Pancreas (tissue), 10 donors: ENCODE data around the gene DMRT2. TPM values are rescaled to one million over a fixed set of nuclear protein-coding genes. Genes with fewer than 3 reads are reported as not detected.
A peak's percentile ranks its signal among the peaks of the same experiment; 100 is the strongest.

Source experiments
- ATAC-seq, 4 donors: fragments of 200-7000 bp; cut with Tn5 transposase; one replicate each; pipeline versions ENCODE4 v1.8.0 to v1.9.1; 2020; ENCODE audit warnings: mild to moderate bottlenecking in 4 of 4, moderate library complexity in 4 of 4
- DNase-seq, 6 donors: peaks; one replicate each; pipeline ENCODE4 v3.0.0-alpha.2; 2020
- FAIRE-seq: peaks from 2 replicates; lab custom pipeline; 2012; peaks lifted over from hg19 to GRCh38; lab: Jason Lieb, UNC
- H3K27ac ChIP-seq, 4 donors: fragments of 200-600 bp; sonication (generic); 1 replicate in 3 of 4; 2 replicates in 1 of 4; pipeline versions ENCODE4 v1.5.0 to v1.8.0; 2020
- H3K27me3 ChIP-seq, 4 donors: fragments of 200-600 bp; one replicate each; pipeline ENCODE4 v1.8.0; 2021
- H3K36me3 ChIP-seq, 3 donors: fragments of 200-600 bp; sonication (generic) in 1 of 3; one replicate each; pipeline versions ENCODE4 v1.5.0 to v1.8.0; 2020 to 2021
- H3K4me1 ChIP-seq, 3 donors: fragments of 200-600 bp; one replicate each; pipeline ENCODE4 v1.8.0; 2021
- H3K4me3 ChIP-seq, 4 donors: fragments of 200-600 bp; sonication (generic) in 2 of 4; one replicate each; pipeline versions ENCODE4 v1.5.0 to v1.8.0; 2020 to 2021
- H3K9me3 ChIP-seq, 4 donors: fragments of 200-600 bp; one replicate each; pipeline ENCODE4 v1.8.0; 2021
- CTCF ChIP-seq, 4 donors: fragments of 200-600 bp; sonication (generic) in 3 of 4; IDR thresholded peaks; one replicate each; pipeline versions ENCODE4 v1.5.0 to v1.8.0; 2021; ENCODE audit warnings: antibody characterized with exemption in 4 of 4
- WGBS, 2 donors: extraction: QIAGEN DNeasy Blood & Tissue Kit; methylation state at CpG; one replicate each; pipeline ENCODE4 v1.1.7; 2013; 5-methylcytosine and 5-hydroxymethylcytosine counted together
- intact Hi-C, 3 donors: fragments of 100-400 bp; cut with DNase I; formaldehyde crosslinking; loops; one replicate each; pipeline versions ENCODE4 v1.11.1 to v1.14.2; 2022
- polyA plus RNA-seq, 2 donors: library from polyadenylated mRNA; stranded (reverse); fragments of 200-250 nt; gene quantifications; one replicate each; pipeline ENCODE4 v1.2.3, GENCODE V29; 2013
- total RNA-seq, 6 donors: library from RNA; stranded (reverse); fragmentation: NEBNext Ultra II Directional in 4 of 6; extraction: Animal tissue kit (Norgen Biotek cat#: 25700) in 4 of 6; gene quantifications; one replicate each; pipeline versions ENCODE4 v1.2.1 to v1.2.4, GENCODE V29; 2021 to 2023
- donor health status: healthy with polysubstance abuse.
- donor health status: DM: no; HTN: no; CAD: no; lungs with moderate emphysema.
- donor health status: DM: no; HTN: no; CAD: no.
- donor health status: control.
- donor health status: control.
- donor health status: Bipolar disorder and iron deficiency.
- donor health status: DM: yes; HTN: yes; CAD: no.
- donor health status: DM: no; HTN: no; CAD: no.
- donor health status: DM: no; HTN: no; CAD: no.
- donor health status: DM: yes; HTN: yes; CAD: no.

The DMRT2 gene
- total and polyA plus RNA-seq, 8 donors = 0.07 to 0.14 TPM; not detected in 6

GRCh38 chr9:1028501-1029190 lies 21.5 kb upstream of the DMRT2 start:
- no peak overlapping the region for H3K27ac ChIP-seq
- H3K36me3 ChIP-seq = no peaks in the 10 kb centered on the region
- H3K27me3 ChIP-seq = peaks cover 0 to 10% (median 2%) of the 10 kb centered on the region in 4 donors
- H3K4me3 ChIP-seq = no peak overlapping the region
- ATAC-seq = peak in 1 of 4 donors; percentile 31
- no peaks in the 10 kb centered on the region for H3K9me3 ChIP-seq
- WGBS, 2 donors = 48 to 61% methylated on average over 8 of the region's 8 CpGs
- intact Hi-C loops = no loop called here
- DNase-seq = no peak
- FAIRE-seq = no peak
- no peak for TF ChIP-seq CTCF (IDR thresholded peaks at IDR 0.05)
- no peaks in the 10 kb centered on the region for H3K4me1 ChIP-seq

- WGBS, 2 donors = 27 to 32% methylated on average over 14 of the region's 14 CpGs
- peaks cover 0 to 17% (median 3%) of the 10 kb centered on the region in 4 donors for H3K27me3 ChIP-seq
- TF ChIP-seq CTCF (IDR thresholded peaks at IDR 0.05) = no peak
- no peaks in the 10 kb centered on the region for H3K36me3 ChIP-seq
- no peak overlapping the region for H3K27ac ChIP-seq
- no peaks in the 10 kb centered on the region for H3K9me3 ChIP-seq
- no peak overlapping the region for H3K4me3 ChIP-seq
- intact Hi-C loops = no loop called here
- no peak for FAIRE-seq
- no peak for DNase-seq
- no peak for ATAC-seq
- H3K4me1 ChIP-seq = no peaks in the 10 kb centered on the region
Measured at GRCh38 chr9:1031951-1032601, 18.1 kb upstream of the DMRT2 start.

GRCh38 chr9:1034271-1034670 lies 15.9 kb upstream of the DMRT2 start:
- 11% methylated on average over 3 of the region's 3 CpGs for WGBS, 2 donors
- FAIRE-seq (no peak), ATAC-seq (no peak), DNase-seq (no peak)
- H3K27ac ChIP-seq = no peak overlapping the region
- intact Hi-C loops = no loop called here
- no peak for TF ChIP-seq CTCF (IDR thresholded peaks at IDR 0.05)
- no peaks in the 10 kb centered on the region for H3K9me3 ChIP-seq
- peaks cover 0 to 37% (median 7%) of the 10 kb centered on the region in 4 donors for H3K27me3 ChIP-seq
- no peaks in the 10 kb centered on the region for H3K4me1 ChIP-seq
- H3K4me3 ChIP-seq = no peak overlapping the region
- no peaks in the 10 kb centered on the region for H3K36me3 ChIP-seq

DNA sequence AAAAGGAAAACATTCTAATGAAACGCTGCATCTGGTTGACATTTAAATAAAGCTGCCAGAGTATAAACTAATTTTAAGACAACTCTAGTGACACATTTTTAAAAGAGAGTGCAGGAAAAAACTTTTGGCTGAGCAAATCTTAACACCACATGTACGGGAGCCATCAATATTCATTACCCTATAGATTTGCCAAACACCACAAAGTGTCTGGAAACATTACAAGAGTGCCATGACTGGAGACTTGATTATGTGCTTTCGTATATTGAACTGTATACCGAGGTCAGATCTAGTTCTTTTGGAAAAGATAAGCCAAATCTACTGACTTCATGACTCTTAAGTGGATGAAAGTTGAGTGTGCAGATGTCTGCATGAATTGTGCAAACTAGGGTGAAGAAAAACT lies 10.6 kb upstream of the DMRT2 start:
- DNase-seq (no peak), FAIRE-seq (no peak), ATAC-seq (no peak)
- 36 to 43% methylated on average over 4 of the region's 4 CpGs for WGBS, 2 donors
- no peaks in the 10 kb centered on the region for H3K36me3 ChIP-seq
- H3K4me1 ChIP-seq = no peaks in the 10 kb centered on the region
- H3K27ac ChIP-seq = no peak overlapping the region
- intact Hi-C loops = no loop called here
- H3K4me3 ChIP-seq = no peak overlapping the region
- peaks cover 0 to 76% (median 12%) of the 10 kb centered on the region in 4 donors for H3K27me3 ChIP-seq
- H3K9me3 ChIP-seq = no peaks in the 10 kb centered on the region
- TF ChIP-seq CTCF (IDR thresholded peaks at IDR 0.05) = no peak

- peak in 2 of 4 donors; percentile 53 to 77 for ATAC-seq
- DNase-seq = peak in 1 of 6 donors; percentile 65
- H3K4me3 ChIP-seq = peak overlapping the region in 1 of 4 donors; percentile 31
- no peak for TF ChIP-seq CTCF (IDR thresholded peaks at IDR 0.05)
- no peaks in the 10 kb centered on the region for H3K36me3 ChIP-seq
- H3K9me3 ChIP-seq = no peaks in the 10 kb centered on the region
- intact Hi-C loops = no loop called here
- no peak for FAIRE-seq
- peaks cover 7 to 95% (median 22%) of the 10 kb centered on the region in 4 donors for H3K27me3 ChIP-seq
- no peak overlapping the region for H3K27ac ChIP-seq
- peaks cover 0 to 3% (median 0%) of the 10 kb centered on the region in 3 donors for H3K4me1 ChIP-seq
- 4 to 6% methylated on average over 42 to 45 of the region's 45 CpGs for WGBS, 2 donors
Measured at GRCh38 chr9:1042466-1042865, 7.7 kb upstream of the DMRT2 start.
